KOPT-K1 (cell line): ENCODE results near the gene HTR6.
"Not testable (repeated sequence)": the region's sequence is repeated elsewhere in the genome, so short reads cannot be mapped to it uniquely, and the experiment has no call there.

ENCODE experiments used
- H3K27ac ChIP-seq: fragments of 200-600 bp; sonication (generic); 2 replicates; pipeline ENCODE4 v1.5.1; 2016; ENCODE audit warnings: antibody characterized with exemption, mild to moderate bottlenecking, low read depth, low read length; ENCODE audit not compliant: poor library complexity, severe bottlenecking
- H3K36me3 ChIP-seq: fragments of 200-600 bp; sonication (generic); 2 replicates; pipeline ENCODE4 v1.5.1; 2017; ENCODE audit warnings: antibody characterized with exemption, mild to moderate bottlenecking, low read length, moderate library complexity; ENCODE audit not compliant: insufficient read depth
- H3K9me3 ChIP-seq: fragments of 200-600 bp; sonication (generic); 2 replicates; pipeline ENCODE4 v1.5.1; 2017; ENCODE audit warnings: antibody characterized with exemption, low read length, mild to moderate bottlenecking; ENCODE audit not compliant: insufficient read depth, poor library complexity, severe bottlenecking

HTR6 gene

GRCh38 chr1:19632211-19632610 is 32.5 kb upstream of the HTR6 start:
- Histone ChIP-seq H3K36me3 (peaks cover 22% of the 10 kb centered on the region), H3K27ac (no peak overlapping the region), H3K9me3 (no peaks in the 10 kb centered on the region)

DNA sequence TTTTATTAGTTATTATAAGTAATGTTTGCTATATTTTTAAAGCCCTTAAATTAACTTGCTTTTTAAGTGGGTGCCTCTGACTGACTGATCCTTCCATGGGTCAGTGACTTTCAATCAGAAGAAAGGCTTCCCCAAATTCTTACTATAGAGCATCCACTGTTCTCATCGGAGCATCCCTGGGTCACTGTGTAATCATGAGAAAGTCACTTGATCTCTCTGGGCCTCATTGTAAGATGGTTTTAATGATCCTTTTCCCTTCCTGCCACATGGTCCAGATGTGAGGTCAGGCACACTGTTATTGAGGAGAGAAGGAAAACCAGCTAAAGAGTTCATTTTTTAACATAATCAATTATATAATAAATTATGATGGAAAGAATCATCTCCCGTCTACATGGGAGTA is 31.6 kb upstream of the HTR6 start:
- Histone ChIP-seq H3K36me3 (peaks cover 13% of the 10 kb centered on the region; the same call in 1 of the 2 replicates), H3K9me3 (no peaks in the 10 kb centered on the region), H3K27ac (no peak overlapping the region)

DNA sequence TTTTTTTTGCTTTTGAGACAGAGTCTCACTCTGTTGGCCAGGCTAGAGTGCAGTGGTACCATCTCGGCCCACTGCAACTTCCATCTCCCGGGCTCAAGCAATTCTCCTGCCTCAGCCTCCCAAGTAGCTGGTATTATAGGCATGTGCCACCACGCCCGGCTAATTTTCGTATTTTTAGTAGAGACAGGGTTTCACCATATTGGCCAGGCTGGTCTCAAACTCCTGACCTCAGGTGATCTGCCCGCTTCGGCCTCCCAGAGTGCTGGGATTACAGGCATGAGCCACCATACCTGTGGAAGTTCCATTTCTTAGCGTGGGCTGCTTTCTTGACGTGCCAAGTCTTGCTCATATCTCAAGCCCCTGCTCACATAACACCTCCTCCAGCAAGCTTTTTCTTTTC is 29.6 kb upstream of the HTR6 start:
- H3K27ac ChIP-seq, H3K36me3 ChIP-seq, H3K9me3 ChIP-seq: not testable (repeated sequence)

DNA sequence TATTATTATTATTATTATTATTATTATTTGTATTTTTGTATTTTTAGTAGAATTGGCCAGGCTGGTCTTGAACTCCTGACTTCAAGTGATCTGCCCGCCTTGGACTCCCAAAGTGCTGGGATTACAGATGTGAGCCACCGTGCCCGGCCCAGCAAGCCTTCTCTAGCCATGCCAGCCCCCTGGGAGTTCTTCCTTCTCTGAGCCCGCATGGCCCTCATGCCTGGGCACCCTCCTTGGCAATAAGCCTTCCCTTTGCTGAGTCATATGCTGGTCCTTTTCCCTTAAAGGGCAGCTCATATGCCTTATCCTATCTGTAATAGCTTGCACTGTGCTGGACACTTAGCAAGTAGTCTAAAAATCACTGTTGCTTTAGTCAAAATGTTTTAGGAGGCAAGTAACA is 29.0 kb upstream of the HTR6 start:
- Histone ChIP-seq H3K9me3 (no peaks in the 10 kb centered on the region), H3K36me3 (no peaks in the 10 kb centered on the region), H3K27ac (no peak overlapping the region)

DNA sequence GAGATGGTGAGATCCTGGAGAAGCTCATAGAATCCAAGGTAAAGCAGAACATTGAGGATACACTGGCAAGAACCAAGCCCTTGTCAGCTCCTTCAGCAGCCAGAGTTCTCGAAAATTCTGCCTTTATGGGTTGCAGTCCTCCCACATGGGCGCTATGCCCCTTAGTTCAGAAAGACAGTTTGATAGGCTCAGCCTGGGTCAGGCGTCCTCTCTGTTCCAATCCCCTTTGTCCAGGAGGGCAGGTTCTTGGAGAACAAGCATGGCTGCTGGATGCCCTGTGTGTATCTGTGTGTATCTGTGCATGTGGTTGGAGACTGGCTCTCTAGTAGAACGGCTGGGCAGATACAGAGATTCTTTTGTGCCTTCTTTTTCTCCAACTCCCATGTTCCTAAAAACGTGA is 28.6 kb upstream of the HTR6 start:
- Histone ChIP-seq H3K27ac (no peak overlapping the region), H3K9me3 (no peaks in the 10 kb centered on the region), H3K36me3 (no peaks in the 10 kb centered on the region)

DNA sequence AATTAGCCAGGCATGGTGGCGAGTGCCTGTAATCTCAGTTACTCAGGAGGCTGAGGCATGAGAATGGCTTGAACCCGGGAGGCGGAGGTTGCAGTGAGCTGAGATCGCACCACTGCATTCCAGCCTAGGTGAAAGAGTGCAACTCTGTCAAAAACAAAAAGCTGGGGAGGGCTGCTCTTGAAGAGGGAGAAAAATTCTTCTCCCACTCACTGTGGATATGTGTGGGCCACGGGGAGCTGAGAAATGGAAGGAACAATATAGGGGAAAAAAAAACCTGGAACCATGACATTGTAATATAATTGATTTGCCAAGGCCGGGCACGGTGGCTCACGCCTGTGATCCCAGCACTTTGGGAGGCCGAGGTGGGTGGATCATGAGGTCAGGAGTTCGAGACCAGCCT is 27.9 kb upstream of the HTR6 start:
- H3K9me3 ChIP-seq, H3K36me3 ChIP-seq, H3K27ac ChIP-seq: not testable (repeated sequence)

DNA sequence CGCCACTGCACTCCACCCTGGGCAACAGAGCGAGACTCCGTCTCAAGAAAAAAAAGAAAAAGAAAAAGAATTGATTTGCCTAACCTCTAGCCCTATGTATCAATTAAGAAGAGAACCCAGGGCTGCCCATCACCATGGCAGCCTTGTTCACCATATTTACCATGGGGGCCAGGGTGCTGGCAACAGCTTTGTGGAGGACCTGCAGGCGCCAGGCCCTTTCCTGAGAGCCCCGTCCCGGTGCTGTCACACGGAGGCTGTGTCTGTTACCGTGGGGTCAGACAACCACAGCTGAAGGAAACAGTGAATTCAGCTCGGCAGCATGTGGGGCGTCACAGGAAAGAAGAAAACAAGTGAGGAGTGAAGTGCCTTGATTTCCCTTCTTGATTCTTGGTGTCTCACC is 27.1 kb upstream of the HTR6 start:
- H3K27ac ChIP-seq = no peak overlapping the region
- no peaks in the 10 kb centered on the region for H3K9me3 ChIP-seq
- H3K36me3 ChIP-seq = no peaks in the 10 kb centered on the region

- H3K36me3 ChIP-seq, H3K27ac ChIP-seq: not testable (repeated sequence)
These were observed 25.4 kb upstream of the HTR6 start for GRCh38 chr1:19639228-19639627.

GRCh38 chr1:19639999-19640362 is 24.7 kb upstream of the HTR6 start:
- Histone ChIP-seq H3K9me3 (no peaks in the 10 kb centered on the region), H3K27ac (no peak overlapping the region)

More at GRCh38 chr1:19639228-19639627, 25.4 kb upstream of the HTR6 start:
- H3K9me3 ChIP-seq = not testable (repeated sequence)

GRCh38 chr1:19640363-19641316 is 24.0 kb upstream of the HTR6 start:
- H3K9me3 ChIP-seq = no peaks in the 10 kb centered on the region
- no peaks in the 10 kb centered on the region for H3K36me3 ChIP-seq
- no peak overlapping the region for H3K27ac ChIP-seq

More at GRCh38 chr1:19639999-19640362, 24.7 kb upstream of the HTR6 start:
- no peaks in the 10 kb centered on the region for H3K36me3 ChIP-seq

- no peak overlapping the region for H3K27ac ChIP-seq
- no peaks in the 10 kb centered on the region for H3K9me3 ChIP-seq
- H3K36me3 ChIP-seq = no peaks in the 10 kb centered on the region
These were observed 21.6 kb upstream of the HTR6 start for GRCh38 chr1:19643121-19643520.

- Histone ChIP-seq H3K36me3 (no peaks in the 10 kb centered on the region), H3K27ac (no peak within 1 kb of the TSS), H3K9me3 (no peaks in the 10 kb centered on the region)
These were observed 20.9 kb upstream of the HTR6 start, which contains the start of gene NBL1 for GRCh38 chr1:19643602-19644394. NBL1 (plus strand) TSS chr1:19644311; CDS start chr1:19655031, 10,720 bp downstream.

- Histone ChIP-seq H3K36me3 (no peaks in the 10 kb centered on the region), H3K27ac (no peak overlapping the region), H3K9me3 (no peaks in the 10 kb centered on the region)
These were observed 20.3 kb upstream of the HTR6 start for GRCh38 chr1:19644395-19644680.

GRCh38 chr1:19644681-19645410 is 19.8 kb upstream of the HTR6 start:
- Histone ChIP-seq H3K9me3 (no peaks in the 10 kb centered on the region), H3K36me3 (no peaks in the 10 kb centered on the region), H3K27ac (no peak overlapping the region)
